ENCODE data around the gene ABCC2. TPM values are rescaled to one million over a fixed set of nuclear protein-coding genes. Genes with fewer than 3 reads are reported as not detected.
"Not testable (repeated sequence)": the region's sequence is repeated elsewhere in the genome, so short reads cannot be mapped to it uniquely, and the experiment has no call there.

ABCC2 gene
- polyA plus RNA-seq, 1 donor (not counting 4 experiments of a cell fraction or from before 2014, with no cell fraction given), result 2.5 TPM

- no peaks in the 10 kb centered on the region for H3K79me2 ChIP-seq (ENCODE audit: control insufficient read depth, insufficient read depth, low read length)
- no peak overlapping the region for H3K4me3 ChIP-seq (ENCODE audit: control insufficient read depth in 2 of 3, extremely low read depth in 1 of 3, insufficient read depth in 2 of 3, low read depth in 1 of 3, low read length in 3 of 3)
- H4K20me1 ChIP-seq (ENCODE audit: control insufficient read depth, extremely low read depth, insufficient read depth, low read length), result no peaks in the 10 kb centered on the region
- FAIRE-seq (no peak), DNase-seq (ENCODE audit: low read depth, low spot score) (no peak)
- H3K9ac ChIP-seq (ENCODE audit: control insufficient read depth, extremely low read depth, insufficient read depth, low read length), result no peak overlapping the region
- H3K9me3 ChIP-seq (ENCODE audit: control insufficient read depth, low read depth, low read length), result no peaks in the 10 kb centered on the region
- no peaks in the 10 kb centered on the region for H3K27me3 ChIP-seq (ENCODE audit: control insufficient read depth, extremely low read depth, insufficient read depth, low read length)
- no peak overlapping the region for H3K27ac ChIP-seq (ENCODE audit: control insufficient read depth, insufficient read depth, low read length)
- dilution Hi-C loops (cut with MboI; ENCODE audit: extremely low pct_ligation_motif_present, low sequenced_read_pairs), result no loop called here
- no peaks in the 10 kb centered on the region for H3K9me1 ChIP-seq (ENCODE audit: control insufficient read depth, extremely low read depth, insufficient read depth, low read length)
- peaks cover 15% of the 10 kb centered on the region for H3K4me1 ChIP-seq (ENCODE audit: control insufficient read depth, extremely low read depth, insufficient read depth, low read length)
- no peak overlapping the region for H2AFZ ChIP-seq (ENCODE audit: control insufficient read depth, low read length)
- no peak for TF ChIP-seq CTCF (optimal IDR thresholded peaks at IDR 0.05 in 1 of 3, IDR thresholded peaks at IDR 0.05 in 1 of 3, conservative IDR thresholded peaks at IDR 0.05 in 1 of 3; ENCODE audit: extremely low read depth in 1 of 3, insufficient read depth in 2 of 3, low read length in 3 of 3)
- TF ChIP-seq EZH2 (IDR thresholded peaks at IDR 0.05; ENCODE audit: low read length), result no peak
- peaks cover 0 to 4% of the 10 kb centered on the region in 2 experiments for H3K36me3 ChIP-seq (ENCODE audit: control insufficient read depth in 2 of 2, extremely low read depth in 1 of 2, insufficient read depth in 2 of 2, low read length in 2 of 2)
- H3K4me2 ChIP-seq (ENCODE audit: control insufficient read depth, extremely low read depth, insufficient read depth, low read depth, low read length), result no peak overlapping the region
Observed at GRCh38 chr10:99835947-99836346, 53.5 kb downstream of the ABCC2 start.

- H3K4me1 ChIP-seq (ENCODE audit: control insufficient read depth, extremely low read depth, insufficient read depth, low read length), result peaks cover 15% of the 10 kb centered on the region
- no peak for TF ChIP-seq EZH2 (IDR thresholded peaks at IDR 0.05; ENCODE audit: low read length)
- no peak for TF ChIP-seq CTCF (optimal IDR thresholded peaks at IDR 0.05 in 1 of 3, IDR thresholded peaks at IDR 0.05 in 1 of 3, conservative IDR thresholded peaks at IDR 0.05 in 1 of 3; ENCODE audit: extremely low read depth in 1 of 3, insufficient read depth in 2 of 3, low read length in 3 of 3)
- H4K20me1 ChIP-seq (ENCODE audit: control insufficient read depth, extremely low read depth, insufficient read depth, low read length), result no peaks in the 10 kb centered on the region
- DNase-seq (ENCODE audit: low read depth, low spot score) (no peak), FAIRE-seq (no peak)
- H3K9me3 ChIP-seq (ENCODE audit: control insufficient read depth, low read depth, low read length), result no peaks in the 10 kb centered on the region
- H3K4me2 ChIP-seq (ENCODE audit: control insufficient read depth, extremely low read depth, insufficient read depth, low read depth, low read length), result no peak overlapping the region
- no peak overlapping the region for H3K9ac ChIP-seq (ENCODE audit: control insufficient read depth, extremely low read depth, insufficient read depth, low read length)
- H3K36me3 ChIP-seq (ENCODE audit: control insufficient read depth in 2 of 2, extremely low read depth in 1 of 2, insufficient read depth in 2 of 2, low read length in 2 of 2), result peaks cover 0 to 4% of the 10 kb centered on the region in 2 experiments
- dilution Hi-C loops (cut with MboI; ENCODE audit: extremely low pct_ligation_motif_present, low sequenced_read_pairs), result no loop called here
- no peaks in the 10 kb centered on the region for H3K79me2 ChIP-seq (ENCODE audit: control insufficient read depth, insufficient read depth, low read length)
- H3K9me1 ChIP-seq (ENCODE audit: control insufficient read depth, extremely low read depth, insufficient read depth, low read length), result no peaks in the 10 kb centered on the region
- H3K4me3 ChIP-seq (ENCODE audit: control insufficient read depth in 2 of 3, extremely low read depth in 1 of 3, insufficient read depth in 2 of 3, low read depth in 1 of 3, low read length in 3 of 3), result no peak overlapping the region
- no peak overlapping the region for H3K27ac ChIP-seq (ENCODE audit: control insufficient read depth, insufficient read depth, low read length)
- no peaks in the 10 kb centered on the region for H3K27me3 ChIP-seq (ENCODE audit: control insufficient read depth, extremely low read depth, insufficient read depth, low read length)
- no peak overlapping the region for H2AFZ ChIP-seq (ENCODE audit: control insufficient read depth, low read length)
Observed at GRCh38 chr10:99836711-99837110, 54.3 kb downstream of the ABCC2 start.

- H3K27ac ChIP-seq (ENCODE audit: control insufficient read depth, insufficient read depth, low read length); H3K9me3 ChIP-seq (ENCODE audit: control insufficient read depth, low read depth, low read length); H3K9ac ChIP-seq (ENCODE audit: control insufficient read depth, extremely low read depth, insufficient read depth, low read length); H3K27me3 ChIP-seq (ENCODE audit: control insufficient read depth, extremely low read depth, insufficient read depth, low read length); H3K36me3 ChIP-seq (ENCODE audit: control insufficient read depth in 2 of 2, extremely low read depth in 1 of 2, insufficient read depth in 2 of 2, low read length in 2 of 2); H3K9me1 ChIP-seq (ENCODE audit: control insufficient read depth, extremely low read depth, insufficient read depth, low read length); H3K4me2 ChIP-seq (ENCODE audit: control insufficient read depth, extremely low read depth, insufficient read depth, low read depth, low read length); H3K79me2 ChIP-seq (ENCODE audit: control insufficient read depth, insufficient read depth, low read length); dilution Hi-C loops (cut with MboI; ENCODE audit: extremely low pct_ligation_motif_present, low sequenced_read_pairs); H3K4me3 ChIP-seq (ENCODE audit: control insufficient read depth in 2 of 3, extremely low read depth in 1 of 3, insufficient read depth in 2 of 3, low read depth in 1 of 3, low read length in 3 of 3); H2AFZ ChIP-seq (ENCODE audit: control insufficient read depth, low read length); DNase-seq (ENCODE audit: low read depth, low spot score); FAIRE-seq; H3K4me1 ChIP-seq (ENCODE audit: control insufficient read depth, extremely low read depth, insufficient read depth, low read length); H4K20me1 ChIP-seq (ENCODE audit: control insufficient read depth, extremely low read depth, insufficient read depth, low read length): not testable (repeated sequence)
Observed at GRCh38 chr10:99840859-99841258, 58.4 kb downstream of the ABCC2 start.

Data from keratinocyte (primary cell).